Measurements from ENCODE around the gene CUL2.

DNA sequence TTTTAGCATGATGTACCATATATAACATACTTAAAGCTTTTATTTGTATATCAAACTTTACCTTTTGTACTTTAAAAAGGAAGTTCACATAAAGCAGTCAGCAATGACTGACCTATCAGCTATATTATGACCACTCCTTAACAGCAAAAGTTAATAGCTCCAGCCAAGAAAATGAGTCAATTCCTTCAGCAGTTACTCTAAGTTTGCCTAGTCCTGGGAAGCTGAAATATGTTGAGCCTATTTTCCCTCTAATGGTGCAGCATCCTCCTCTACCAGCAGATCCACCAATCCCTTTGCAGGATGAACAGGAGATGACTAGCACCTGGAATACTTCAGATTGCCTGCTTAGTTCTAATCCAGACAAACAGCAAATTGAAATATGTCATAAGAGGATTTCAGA, 64.2 kb downstream of the CUL2 start:
- TF ChIP-seq, protein P1, sequence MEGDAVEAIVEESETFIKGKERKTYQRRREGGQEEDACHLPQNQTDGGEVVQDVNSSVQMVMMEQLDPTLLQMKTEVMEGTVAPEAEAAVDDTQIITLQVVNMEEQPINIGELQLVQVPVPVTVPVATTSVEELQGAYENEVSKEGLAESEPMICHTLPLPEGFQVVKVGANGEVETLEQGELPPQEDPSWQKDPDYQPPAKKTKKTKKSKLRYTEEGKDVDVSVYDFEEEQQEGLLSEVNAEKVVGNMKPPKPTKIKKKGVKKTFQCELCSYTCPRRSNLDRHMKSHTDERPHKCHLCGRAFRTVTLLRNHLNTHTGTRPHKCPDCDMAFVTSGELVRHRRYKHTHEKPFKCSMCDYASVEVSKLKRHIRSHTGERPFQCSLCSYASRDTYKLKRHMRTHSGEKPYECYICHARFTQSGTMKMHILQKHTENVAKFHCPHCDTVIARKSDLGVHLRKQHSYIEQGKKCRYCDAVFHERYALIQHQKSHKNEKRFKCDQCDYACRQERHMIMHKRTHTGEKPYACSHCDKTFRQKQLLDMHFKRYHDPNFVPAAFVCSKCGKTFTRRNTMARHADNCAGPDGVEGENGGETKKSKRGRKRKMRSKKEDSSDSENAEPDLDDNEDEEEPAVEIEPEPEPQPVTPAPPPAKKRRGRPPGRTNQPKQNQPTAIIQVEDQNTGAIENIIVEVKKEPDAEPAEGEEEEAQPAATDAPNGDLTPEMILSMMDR (IDR thresholded peaks at IDR 0.05) = no peak
- TF ChIP-seq POLR2A (IDR thresholded peaks at IDR 0.05) = no peak
